Stimulated activated CD4-positive, alpha-beta T cell treated with anti-CD3 and anti-CD28 coated beads, Interleukin-2, amount 100 ng/mL, for 48 hours (primary cell): Measurements from ENCODE around the gene IGSF21.
"Not testable (repeated sequence)": the region's sequence is repeated elsewhere in the genome, so short reads cannot be mapped to it uniquely, and the experiment has no call there.

Experiments
- DNase-seq, 2 donors: peaks; one replicate each; pipeline ENCODE4 v3.0.0-alpha.2; 2020

Gene IGSF21

DNA sequence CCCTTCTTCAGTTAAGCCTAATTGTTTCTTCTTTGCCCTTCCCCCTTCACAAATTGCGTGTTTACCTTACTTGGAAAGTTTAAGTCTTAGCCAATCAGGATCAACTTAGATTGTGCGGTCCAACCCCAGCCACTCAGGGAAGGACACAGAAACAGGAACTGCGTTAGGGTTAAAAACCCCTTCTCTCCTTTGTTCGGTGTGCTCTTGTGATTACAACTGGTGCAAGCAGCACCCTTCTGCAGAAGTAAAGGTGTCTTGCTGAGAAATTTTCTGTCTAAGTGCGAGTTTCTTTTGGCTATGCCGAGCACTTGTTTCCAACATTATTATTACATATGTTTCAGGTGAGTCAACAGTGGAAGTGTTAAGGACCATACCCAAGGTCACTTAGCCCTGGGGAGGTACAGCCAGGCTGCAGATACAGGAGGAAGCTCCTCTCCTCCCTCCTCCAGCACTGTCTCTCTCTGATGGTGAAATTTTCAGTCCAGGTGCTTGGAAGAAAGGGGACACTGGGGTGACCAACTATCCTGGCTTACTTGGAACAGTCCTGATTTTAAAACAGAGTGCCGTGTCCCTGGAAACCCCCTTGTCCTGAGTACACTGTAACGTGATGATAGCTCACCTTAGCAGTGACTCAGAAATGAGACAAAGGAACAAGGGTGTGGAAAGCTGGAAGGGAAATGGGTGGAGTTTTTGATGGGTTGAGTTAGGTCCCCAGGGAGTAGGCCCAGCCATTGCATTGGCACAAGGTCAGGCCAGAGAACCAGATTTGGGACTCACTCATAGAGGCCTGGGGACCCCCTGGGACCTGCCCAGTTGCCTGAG, 304.4 kb downstream of the IGSF21 start:
- no peak for DNase-seq

DNA sequence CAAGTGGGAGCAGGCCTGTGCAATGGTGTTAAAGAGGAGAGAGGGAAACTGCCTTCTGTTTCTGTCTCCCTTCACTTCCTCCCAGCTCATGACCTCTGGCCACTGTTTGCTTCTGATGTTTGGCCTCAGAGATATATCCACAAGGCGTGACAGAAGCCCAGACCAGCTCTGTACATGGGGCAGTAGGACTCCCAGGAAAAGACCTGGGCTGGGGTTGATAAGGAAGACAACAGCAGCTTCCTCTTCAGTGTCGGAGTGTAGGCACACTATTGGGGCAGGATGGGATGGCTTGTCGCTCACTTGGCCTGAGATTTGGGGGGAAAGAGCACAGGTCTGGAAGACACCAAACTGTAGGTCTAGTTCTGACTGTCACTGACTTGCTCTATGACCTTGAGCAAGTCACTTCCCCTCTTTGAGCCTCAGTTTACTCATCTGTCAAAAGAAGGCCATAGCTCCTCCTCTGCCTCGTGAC, 305.3 kb downstream of the IGSF21 start:
- no peak for DNase-seq

- no peak for DNase-seq
Measured at GRCh38 chr1:18413541-18414305, 306.1 kb downstream of the IGSF21 start.

GRCh38 chr1:18414321-18414720, 306.7 kb downstream of the IGSF21 start:
- DNase-seq, result no peak

DNA sequence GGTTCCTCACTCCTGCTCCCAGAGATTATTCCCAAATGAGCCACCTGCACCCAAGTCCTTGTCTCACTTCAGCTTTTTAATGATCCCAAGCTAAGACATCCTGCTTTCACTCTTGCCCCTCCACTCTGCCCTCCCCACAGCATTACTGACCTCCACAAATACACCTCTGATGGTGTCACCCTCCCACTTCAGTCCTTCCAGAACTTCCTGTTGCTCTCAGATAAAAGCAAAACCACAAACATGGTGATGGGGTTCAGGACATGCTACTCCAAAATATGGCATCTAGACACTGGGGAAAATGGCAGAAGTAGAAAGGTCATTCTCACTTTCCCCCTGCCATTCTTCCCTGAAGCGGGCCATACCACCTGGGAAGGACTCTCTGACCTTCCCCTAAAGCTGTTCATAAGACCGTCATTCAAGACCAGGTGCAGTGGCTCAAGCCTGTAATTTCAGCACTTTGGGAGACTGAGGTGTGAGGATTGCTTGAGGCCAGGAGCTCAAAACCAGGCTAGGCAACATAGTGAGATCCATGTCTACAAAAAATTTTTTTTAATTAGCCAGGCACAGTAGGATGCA, 307.4 kb downstream of the IGSF21 start:
- no peak for DNase-seq

DNA sequence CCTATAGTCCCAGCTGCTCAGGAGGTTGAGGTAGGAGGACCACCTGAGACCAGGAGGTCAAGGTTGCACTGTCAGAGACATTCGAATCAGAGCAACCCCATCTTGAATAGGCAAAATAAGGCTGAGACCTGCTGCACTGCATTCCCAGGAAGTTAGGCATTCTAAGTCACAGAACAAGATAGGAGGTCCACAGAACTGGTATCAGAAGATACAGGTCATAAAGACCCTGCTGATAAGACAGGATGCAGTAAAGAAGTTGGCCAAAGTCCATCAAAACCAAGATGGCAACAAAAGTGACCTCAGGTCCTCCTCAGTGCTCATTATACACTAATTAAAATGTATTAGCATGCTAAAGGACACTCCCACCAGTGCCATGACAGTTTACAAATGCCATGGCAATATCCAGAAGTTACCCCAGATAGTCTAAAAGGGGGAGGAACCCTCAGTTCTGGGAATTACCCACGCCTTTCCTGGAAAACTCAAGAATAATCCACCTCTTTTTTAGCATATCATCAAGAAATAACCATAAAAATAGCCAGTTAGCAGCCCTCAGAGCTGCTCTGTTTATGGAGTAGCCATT, 307.9 kb downstream of the IGSF21 start:
- DNase-seq, result no peak

DNA sequence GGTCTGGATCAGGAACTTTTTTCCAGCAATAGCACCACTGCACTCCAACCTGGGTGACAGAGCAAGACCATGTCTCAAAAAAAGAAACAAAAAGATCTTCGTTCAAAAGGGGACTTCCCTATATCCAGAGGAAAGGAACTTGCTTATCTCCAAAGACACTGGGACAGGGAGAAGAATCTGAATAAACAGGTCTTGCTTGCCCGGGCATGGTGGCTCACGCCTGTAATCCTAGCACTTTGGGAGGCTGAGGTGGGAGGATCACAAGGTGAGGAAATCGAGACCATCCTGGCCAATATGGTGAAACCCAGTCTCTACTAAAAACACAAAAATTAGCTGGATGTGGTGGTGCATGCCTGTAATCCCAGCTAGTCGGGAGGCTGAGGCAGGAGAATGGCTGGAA, 308.5 kb downstream of the IGSF21 start:
- not testable (repeated sequence) for DNase-seq

- no peak for DNase-seq
Measured at GRCh38 chr1:18417316-18418269, 310.0 kb downstream of the IGSF21 start.

DNA sequence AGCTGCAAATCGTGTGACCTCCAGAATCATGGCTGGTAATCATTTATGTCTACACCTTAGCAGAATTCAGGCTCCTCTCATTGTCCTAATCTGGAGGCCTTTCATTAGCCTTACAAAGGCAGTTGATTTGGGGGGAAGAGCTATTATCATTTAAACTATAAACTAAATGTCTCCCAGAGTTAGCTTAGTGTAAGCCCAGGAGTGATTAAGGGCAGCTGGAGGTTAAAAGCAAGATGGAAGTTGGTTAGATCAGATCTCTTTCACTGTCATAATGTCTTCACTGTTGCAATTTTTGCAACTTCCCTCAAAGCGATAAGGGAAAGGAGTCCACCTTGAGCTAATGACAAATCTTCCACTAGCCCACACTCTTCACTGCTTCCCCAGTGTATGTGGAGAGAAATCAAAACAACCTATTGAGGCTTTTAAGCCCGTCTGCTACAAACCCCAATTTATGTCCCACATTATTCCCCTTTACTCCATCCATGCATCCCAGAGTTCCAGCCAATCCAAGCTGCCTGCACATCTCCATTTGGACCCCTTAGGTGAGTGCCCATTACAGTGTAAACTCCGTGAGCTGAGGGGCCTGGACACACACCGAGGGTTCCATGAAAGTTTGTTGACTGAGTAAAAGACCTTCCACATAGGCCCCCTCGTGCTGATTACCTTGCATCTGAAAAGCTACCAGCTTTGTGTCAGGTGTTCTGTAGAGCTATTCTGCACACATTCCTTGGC, 311.7 kb downstream of the IGSF21 start:
- no peak for DNase-seq

GRCh38 chr1:18419845-18420184, 312.2 kb downstream of the IGSF21 start:
- DNase-seq, result no peak

DNA sequence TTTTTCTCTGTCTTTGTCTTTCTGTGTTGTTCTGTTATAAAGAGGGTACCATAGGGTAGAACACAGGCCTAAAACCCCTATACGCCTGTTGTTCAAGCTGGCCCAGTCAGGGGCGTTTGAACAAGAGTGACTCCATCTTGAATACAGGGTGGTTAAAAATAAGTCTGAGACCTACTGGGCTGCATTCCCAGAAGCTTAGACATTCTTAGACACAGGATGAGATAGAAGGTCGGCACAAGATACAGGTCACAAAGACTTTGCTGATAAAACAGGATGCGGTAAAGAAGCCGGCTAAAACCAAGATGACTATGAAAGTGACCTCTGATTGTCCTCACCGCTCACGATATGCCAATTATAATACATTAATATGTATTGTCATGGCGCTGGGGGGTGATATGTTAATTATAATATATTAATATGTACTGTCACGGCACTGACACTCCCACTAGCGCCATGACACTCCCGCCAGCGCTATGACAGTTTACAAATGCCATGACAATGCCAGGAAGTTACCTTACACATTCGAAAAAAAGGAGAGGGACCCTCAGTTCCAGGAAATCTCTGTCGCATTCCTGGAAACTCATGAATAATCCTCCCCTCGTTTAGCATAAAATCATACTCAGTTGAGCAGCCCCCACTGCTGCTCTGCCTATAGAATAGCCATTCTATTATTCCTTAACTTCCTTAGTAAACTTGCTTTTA, 314.6 kb downstream of the IGSF21 start:
- no peak for DNase-seq

DNA sequence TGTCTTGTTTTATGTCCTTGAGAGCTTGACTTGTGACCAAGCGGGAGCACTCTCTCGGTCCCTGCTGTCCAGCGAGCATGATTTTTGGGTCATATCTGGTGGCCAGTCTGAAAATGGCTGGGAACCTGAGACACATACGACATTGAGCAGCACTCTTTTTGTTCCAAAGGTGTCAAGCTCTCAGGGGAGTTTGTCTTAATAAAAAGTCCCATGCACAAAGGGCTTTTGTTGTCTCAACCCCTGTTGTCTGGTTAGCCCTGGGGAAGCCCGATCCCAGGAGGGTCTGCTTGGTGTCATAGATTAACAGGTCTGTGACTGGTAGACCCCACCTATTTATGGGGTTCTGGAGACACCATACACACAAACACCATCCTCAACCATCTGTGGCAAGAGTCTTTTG, 315.4 kb downstream of the IGSF21 start:
- DNase-seq, result no peak

DNA sequence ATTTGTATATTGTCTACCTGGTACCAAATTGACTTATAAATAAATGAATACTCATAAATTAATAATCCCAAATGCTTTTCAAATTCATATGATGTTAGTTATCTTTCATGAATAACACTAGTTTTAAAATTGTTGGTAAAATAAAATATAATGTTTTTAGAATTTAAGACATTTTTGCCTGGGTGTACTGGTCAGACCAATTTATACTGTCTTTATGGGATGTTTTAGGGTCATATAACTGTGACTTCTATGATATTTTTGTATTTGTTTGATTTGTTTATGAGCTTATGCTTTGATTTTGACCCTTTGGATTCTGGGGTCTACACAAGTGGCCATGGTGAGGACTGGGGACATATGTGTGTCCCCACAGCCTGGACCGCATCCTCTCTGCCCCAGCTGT, 319.0 kb downstream of the IGSF21 start:
- DNase-seq, result no peak
